BJ (cell line): Measurements from ENCODE around the gene NASP. TPM values are rescaled to one million over a fixed set of nuclear protein-coding genes. Genes with fewer than 3 reads are reported as not detected.

Experiments used
- CTCF ChIA-PET: fragments of 350-600 bp; formaldehyde crosslinking; extraction: SDS; loops from one replicate; lab custom pipeline; 2021; ENCODE audit warnings: antibody characterized with exemption, inconsistent platforms; lab: Yijun Ruan, JAX
- POLR2A ChIA-PET: fragments of 300-600 bp; sonication (Branson Sonifier 250); formaldehyde crosslinking; extraction: SDS; loops from one replicate; lab custom pipeline; 2021; ENCODE audit warnings: antibody characterized with exemption; lab: Charles Lee
- DNase-seq: peaks from one replicate; pipeline ENCODE4 v3.0.0-alpha.2; 2011; ENCODE audit warnings: low read depth
- H3K27me3 ChIP-seq: 2 replicates; pipeline ENCODE4 v1.6.0; 2011; ENCODE audit warnings: low read length; ENCODE audit not compliant: control insufficient read depth, insufficient read depth
- H3K36me3 ChIP-seq: 2 replicates; pipeline ENCODE4 v1.5.1; 2011; ENCODE audit warnings: low read length; ENCODE audit not compliant: control insufficient read depth, insufficient read depth
- H3K4me3 ChIP-seq: 2 replicates; pipeline ENCODE4 v1.5.1; 2011; ENCODE audit warnings: low read depth, mild to moderate bottlenecking, control low read depth, low read length
- CTCF ChIP-seq: IDR thresholded peaks from 2 replicates; pipeline ENCODE4 v1.5.1; 2011; ENCODE audit warnings: low read depth, mild to moderate bottlenecking, control low read depth, inconsistent platforms, low read length, moderate library complexity; ENCODE audit not compliant: insufficient read depth
- polyA plus RNA-seq: library from polyadenylated mRNA; depleted of rRNA; stranded (reverse); fragments of >200 nt; gene quantifications from 2 replicates; pipeline ENCODE4 v1.2.3, GENCODE V29; 2011

NASP gene
- polyA plus RNA-seq, 1 experiment, result 43.9 TPM

DNA sequence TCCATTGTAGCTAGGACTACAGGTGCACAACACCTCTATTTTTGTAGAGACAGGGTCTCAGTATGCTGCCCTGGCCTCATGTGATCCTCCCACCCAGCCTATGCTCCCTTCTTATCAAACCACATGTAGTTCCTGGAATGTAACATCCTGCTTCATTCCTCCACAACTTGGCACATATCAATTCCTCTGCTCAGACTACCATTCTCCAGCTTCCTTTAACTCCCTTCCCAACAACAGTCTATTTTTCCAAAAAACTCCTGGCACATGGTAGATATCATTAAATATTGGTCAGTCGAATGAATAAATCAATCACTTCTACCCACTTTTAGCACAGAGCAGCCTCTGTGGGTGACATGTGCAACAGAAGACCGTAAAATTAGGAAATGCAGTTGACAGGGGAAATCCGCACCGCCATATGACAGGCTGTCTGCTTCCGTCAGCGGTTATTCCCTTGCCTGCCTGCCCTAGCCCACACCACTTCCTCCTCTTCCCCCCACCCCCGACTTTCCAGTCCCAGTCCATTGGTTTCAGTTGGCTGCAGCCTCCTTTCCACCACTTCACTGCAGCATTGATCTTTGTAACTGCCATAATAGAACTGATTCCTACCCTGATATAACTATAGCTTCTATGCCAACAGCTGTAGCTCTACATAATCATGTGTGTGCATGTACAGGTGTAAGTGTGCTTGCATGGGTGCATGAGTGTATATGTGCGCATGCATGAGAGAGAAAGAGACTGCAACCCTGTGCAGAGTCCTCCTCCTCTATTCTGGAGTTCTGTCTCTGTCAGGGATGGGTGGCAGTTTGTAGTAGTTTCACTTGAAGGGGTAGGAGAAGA lies 40.0 kb upstream of the NASP start:
- no peak overlapping the region for H3K4me3 ChIP-seq
- H3K36me3 ChIP-seq, result no peaks in the 10 kb centered on the region
- no peak for TF ChIP-seq CTCF
- POLR2A ChIA-PET, result no interaction called here
- DNase-seq, result no peak
- H3K27me3 ChIP-seq, result 0 out of 2 replicates have a peak, but pooled peaks cover 2% of the 10 kb centered on the region
- CTCF ChIA-PET, result interaction anchor here (1.9 kb wide), 1 partner anchor 22 kb away, joined by 5 read pairs; the partner anchor contains the start of gene PRDX1

DNA sequence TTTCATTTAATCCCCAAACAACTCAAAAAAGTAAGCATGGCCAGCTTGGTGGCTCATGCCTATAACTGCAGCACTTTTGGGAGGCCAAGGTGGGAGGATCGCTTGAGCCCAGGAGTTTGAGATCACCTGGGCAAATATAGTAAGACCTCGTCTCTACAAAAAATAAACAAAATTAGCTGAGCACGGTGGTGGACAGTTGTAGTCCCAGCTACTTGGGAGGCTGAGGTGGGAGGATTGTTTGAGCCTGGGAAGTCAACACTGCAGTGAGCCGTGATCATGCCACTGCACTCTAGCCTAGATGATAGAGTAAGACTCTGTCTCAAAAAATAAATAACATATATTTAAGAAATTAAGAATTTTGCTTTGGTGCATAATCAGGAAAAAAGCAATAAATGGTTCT lies 39.3 kb upstream of the NASP start:
- CTCF ChIA-PET, result interaction anchor here (0.9 to 1.9 kb wide), 2 partner anchors 23 to 26 kb away, joined by 5 read pairs; partner anchors contain the start of gene PRDX1
- no peak for DNase-seq
- TF ChIP-seq CTCF, result no peak
- POLR2A ChIA-PET, result no interaction called here
- Histone ChIP-seq H3K4me3 (no peak overlapping the region), H3K36me3 (no peaks in the 10 kb centered on the region), H3K27me3 (0 out of 2 replicates have a peak, but pooled peaks cover 2% of the 10 kb centered on the region)

DNA sequence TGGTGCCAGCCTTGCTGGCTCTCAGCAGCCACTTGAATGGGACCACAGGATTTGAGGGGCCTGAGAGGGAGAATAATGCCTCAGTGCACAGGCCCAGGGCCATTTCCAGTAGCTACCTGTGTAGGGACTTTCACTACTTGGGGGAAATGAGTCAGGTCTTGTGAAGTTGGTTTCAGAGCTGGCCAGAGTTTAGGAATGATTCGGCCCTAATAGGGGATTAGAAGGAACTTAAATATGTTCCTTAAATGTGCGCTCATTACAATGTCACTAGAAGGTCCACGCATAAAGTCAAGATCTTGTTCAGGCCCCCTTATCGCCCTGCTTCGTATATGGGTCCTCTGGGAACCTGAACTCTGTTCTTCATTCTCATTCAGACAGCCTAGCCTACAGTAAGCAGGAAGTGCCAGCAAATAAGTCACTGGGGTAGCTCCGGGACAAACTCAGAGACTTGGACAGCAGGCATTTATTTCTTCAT lies 38.8 kb upstream of the NASP start:
- Histone ChIP-seq H3K4me3 (no peak overlapping the region), H3K27me3 (0 out of 2 replicates have a peak, but pooled peaks cover 2% of the 10 kb centered on the region), H3K36me3 (no peaks in the 10 kb centered on the region)
- CTCF ChIA-PET, result interaction anchor here (0.9 to 1.9 kb wide), 2 partner anchors 23 to 25 kb away, joined by 5 read pairs; partner anchors contain the start of gene PRDX1
- POLR2A ChIA-PET, result no interaction called here
- TF ChIP-seq CTCF, result no peak
- no peak for DNase-seq

GRCh38 chr1:45545553-45546310 lies 38.1 kb upstream of the NASP start:
- ChIA-PET CTCF (interaction anchor here (0.6 to 1.9 kb wide), 3 partner anchors 24 to 58 kb away, joined by 3 to 5 read pairs (median 5); partner anchors contain the start of gene PRDX1), POLR2A (no interaction called here)
- no peaks in the 10 kb centered on the region for H3K36me3 ChIP-seq
- H3K27me3 ChIP-seq, result 0 out of 2 replicates have a peak, but pooled peaks cover 2% of the 10 kb centered on the region
- H3K4me3 ChIP-seq, result no peak overlapping the region
- no peak for DNase-seq
- TF ChIP-seq CTCF, result no peak
